ENCODE results near the gene MXRA7.
"Not testable (repeated sequence)": the region's sequence is repeated elsewhere in the genome, so short reads cannot be mapped to it uniquely, and the experiment has no call there.

The MXRA7 gene

GRCh38 chr17:76714822-76715495, 4.2 kb upstream of the MXRA7 start:
- DNase-seq, result peak; percentile 12 to 13

GRCh38 chr17:76714336-76714735, 3.6 kb upstream of the MXRA7 start:
- DNase-seq, result no peak

GRCh38 chr17:76713765-76714164, 3.0 kb upstream of the MXRA7 start:
- DNase-seq, result no peak

GRCh38 chr17:76712321-76712720, 1.6 kb upstream of the MXRA7 start:
- DNase-seq, result not testable (repeated sequence)

- peak in 1 of 2 experiments; percentile 9 for DNase-seq
Measured at GRCh38 chr17:76709951-76710862, 558 bp downstream of the MXRA7 start.

- DNase-seq, result peak in 1 of 2 experiments; percentile 23
Measured at GRCh38 chr17:76709077-76709950, 1.5 kb downstream of the MXRA7 start.

GRCh38 chr17:76707985-76708807, 2.6 kb downstream of the MXRA7 start:
- DNase-seq, result peak in 1 of 2 experiments; percentile 37

- no peak for DNase-seq
Measured at GRCh38 chr17:76706817-76707216, 3.9 kb downstream of the MXRA7 start.

GRCh38 chr17:76704805-76705204, 6.0 kb downstream of the MXRA7 start:
- DNase-seq, result no peak

GRCh38 chr17:76702941-76703637, 7.7 kb downstream of the MXRA7 start:
- no peak for DNase-seq

GRCh38 chr17:76702076-76702475, 8.7 kb downstream of the MXRA7 start:
- DNase-seq, result no peak

GRCh38 chr17:76701471-76701967, 9.2 kb downstream of the MXRA7 start:
- DNase-seq, result no peak

GRCh38 chr17:76700617-76701470, 9.9 kb downstream of the MXRA7 start:
- peak; percentile 29 to 80 for DNase-seq

- no peak for DNase-seq
Measured at GRCh38 chr17:76700270-76700616, 10.5 kb downstream of the MXRA7 start.

GRCh38 chr17:76698466-76698977, 12.2 kb downstream of the MXRA7 start:
- DNase-seq, result not testable (repeated sequence)

- DNase-seq, result peak; percentile 66 to 84
Measured at GRCh38 chr17:76697702-76698465, 12.9 kb downstream of the MXRA7 start.

- DNase-seq, result peak; percentile 9 to 21
Measured at GRCh38 chr17:76696763-76697701, 13.7 kb downstream of the MXRA7 start.

Data from NCI-H187 (cell line).